ENCODE results near the gene CD74.

CD74 gene

GRCh38 chr5:150357326-150358260 lies 55.1 kb downstream of the CD74 start, which contains the start of gene TCOF1:
TCOF1 (plus strand) TSS chr5:150357697; CDS start chr5:150357747, 50 bp downstream.
- DNase-seq: peak; percentile 98

- no peak for DNase-seq
Observed at GRCh38 chr5:150356575-150357294, 56.0 kb downstream of the CD74 start.

GRCh38 chr5:150355791-150356190 lies 56.9 kb downstream of the CD74 start:
- no peak for DNase-seq

- no peak for DNase-seq
Observed at GRCh38 chr5:150353032-150353675, 59.6 kb downstream of the CD74 start.

GRCh38 chr5:150352244-150353031 lies 60.3 kb downstream of the CD74 start:
- DNase-seq: no peak
